Measurements from ENCODE around the gene SORCS1. TPM values are rescaled to one million over a fixed set of nuclear protein-coding genes. Genes with fewer than 3 reads are reported as not detected.
"Not testable (repeated sequence)": the region's sequence is repeated elsewhere in the genome, so short reads cannot be mapped to it uniquely, and the experiment has no call there.

The SORCS1 gene
- total RNA-seq, 1 donor from 2014 or later: 1.9 TPM

DNA sequence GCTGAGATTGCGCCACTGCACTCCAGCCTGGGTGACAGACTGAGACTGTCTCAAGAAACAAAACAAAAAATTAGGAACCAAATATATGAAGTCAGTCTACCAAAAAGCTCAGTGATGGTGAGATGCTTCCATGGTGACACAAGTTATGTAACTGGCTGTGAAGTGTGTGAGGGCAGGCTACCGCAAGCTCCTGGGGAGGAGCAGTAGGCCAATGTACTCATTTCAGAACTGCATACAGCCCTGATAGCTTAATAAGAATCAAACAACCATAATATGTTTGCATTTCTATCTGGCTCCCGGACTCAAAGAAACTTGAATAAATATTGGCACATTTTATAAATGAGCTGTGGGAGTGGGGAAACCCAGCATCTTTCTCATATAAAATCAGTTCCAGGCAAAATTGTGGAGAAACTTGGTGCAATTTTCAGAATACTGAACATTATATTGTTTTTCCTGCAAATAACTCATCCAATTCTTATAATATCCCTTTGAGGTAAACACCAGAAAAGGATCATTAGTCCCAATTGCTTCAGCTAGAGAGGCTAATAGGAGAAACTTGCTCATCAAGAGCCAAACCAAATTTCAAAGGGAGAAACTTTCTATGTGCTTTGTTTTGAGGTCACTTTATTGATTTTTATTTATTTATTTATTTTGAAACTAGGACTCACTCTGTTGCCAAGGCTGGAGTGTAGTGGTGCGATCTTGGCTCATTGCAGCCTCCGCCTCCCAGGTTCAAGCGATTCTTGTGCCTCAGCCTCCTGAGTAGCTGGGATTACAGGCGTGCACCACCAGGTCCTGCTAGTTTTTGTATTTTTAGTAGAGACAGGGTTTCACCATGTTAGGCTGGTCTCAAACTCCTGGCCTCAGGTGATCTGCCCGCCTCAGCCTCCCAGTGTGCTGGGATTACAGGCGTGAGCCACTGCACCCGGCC, 127.0 kb downstream of the SORCS1 start:
- no peak for DNase-seq

DNA sequence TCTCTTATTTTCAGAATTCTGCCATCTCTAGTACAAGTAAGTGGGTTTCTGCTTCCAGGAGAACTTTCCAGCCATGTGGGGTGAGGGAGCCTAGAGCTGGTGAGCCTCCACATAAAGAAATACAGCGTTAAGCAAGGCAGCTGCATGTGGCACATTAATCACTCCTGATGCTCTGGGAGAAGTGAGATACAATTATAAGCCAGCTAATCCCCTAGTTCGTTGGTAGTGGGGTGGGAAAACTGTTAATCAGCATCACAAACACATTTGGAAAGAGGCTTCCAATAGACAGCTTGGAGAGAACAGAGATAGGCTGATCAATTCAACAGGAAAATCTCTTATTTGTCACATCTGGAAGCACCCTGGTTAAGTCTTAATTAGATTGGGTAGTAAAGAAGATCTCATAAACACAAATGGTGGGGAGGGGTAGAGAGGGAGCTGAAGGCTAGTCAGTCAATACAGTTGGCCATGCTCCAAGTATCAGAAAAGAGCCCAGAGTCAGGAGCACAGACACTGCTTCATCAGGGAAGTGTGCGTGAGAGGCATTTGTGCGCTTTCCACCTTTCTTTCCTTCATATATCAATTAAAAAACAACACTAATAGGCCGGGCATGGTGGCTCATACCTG, 130.6 kb downstream of the SORCS1 start:
- no peak for DNase-seq

DNA sequence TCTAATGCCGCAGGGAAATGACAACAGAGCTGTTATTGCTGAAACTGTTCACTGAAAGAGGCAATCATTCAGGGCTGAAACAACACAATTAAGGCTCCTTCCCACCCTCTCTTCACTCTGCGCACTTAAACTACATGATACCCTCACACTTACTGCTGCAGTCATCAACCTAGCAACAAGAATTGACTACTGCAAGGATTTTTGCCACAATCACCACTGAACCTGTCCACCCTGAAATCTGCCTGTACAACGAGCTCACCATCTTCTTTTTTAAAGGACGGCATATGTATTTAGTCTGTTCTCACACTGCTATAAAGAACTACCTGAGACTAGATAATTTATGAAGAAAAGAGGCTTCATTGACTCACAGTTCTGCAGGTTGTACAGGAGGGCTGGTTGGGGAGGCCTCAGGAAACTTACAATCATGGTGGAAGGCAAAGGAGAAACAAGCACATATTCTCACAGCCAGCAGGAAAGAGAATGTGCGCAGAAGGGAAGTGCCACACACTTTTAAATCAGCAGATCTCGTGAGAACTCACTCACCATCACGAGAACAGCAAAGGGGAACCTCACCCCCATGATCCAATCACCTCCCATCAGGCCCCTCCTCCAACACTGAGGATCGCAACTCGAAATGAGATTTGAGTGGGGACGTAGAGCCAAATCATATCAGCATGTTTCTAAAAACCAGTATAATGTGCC, 131.7 kb downstream of the SORCS1 start:
- no peak for DNase-seq

DNA sequence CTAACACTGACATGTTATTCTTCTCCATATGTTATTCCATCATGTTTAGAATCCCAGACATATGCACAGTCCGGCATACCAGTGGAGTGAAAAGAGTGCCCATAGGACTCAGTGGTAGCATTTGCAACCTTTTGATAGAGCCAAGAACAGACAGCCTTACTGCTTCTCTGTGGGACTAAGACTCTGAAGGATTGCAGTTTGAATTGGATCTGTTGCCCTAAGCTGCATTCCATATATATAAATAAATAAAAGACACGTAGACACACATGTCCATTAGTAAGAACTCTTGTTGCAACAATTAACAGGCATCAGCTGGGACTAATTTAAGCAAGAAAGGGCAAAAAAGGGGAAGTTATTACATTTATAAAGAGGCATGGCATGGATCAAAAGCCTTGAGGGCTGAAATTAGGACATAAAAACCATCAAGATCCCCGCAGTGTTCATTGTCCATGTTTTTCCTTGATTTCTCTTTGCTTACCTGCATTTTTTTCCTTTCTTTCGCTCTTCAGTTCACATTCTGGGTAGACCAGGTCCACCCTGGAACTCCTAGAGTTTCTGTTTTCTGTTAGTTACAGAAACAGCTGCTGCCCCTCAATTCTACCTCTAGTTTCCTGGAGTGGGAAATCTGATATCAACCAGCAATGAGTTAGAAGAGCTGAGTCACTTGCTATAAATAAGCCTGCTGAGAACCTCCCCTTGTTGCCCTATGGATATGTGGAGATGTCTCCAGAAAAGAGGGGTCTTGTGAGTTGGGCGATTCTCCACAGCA, 132.4 kb downstream of the SORCS1 start:
- DNase-seq: no peak

DNA sequence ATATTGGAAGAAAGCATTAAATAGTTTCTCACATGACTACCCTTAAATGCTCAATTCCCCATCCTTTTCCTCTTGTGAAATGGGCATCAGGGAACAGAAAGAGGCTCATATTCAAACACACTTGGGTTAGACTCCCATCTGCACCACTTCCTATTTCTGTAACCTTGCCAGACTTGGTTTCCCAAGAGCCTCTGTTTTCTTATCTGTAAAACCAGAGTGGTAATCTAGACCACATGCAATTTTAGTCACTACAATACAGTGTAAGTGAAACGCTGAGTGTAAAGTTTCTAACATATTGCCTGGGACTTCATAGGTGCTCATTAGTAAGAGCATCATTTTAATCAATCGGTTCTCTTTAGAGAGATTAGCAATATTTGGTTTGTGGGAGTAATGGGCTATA, 136.3 kb downstream of the SORCS1 start:
- no peak for DNase-seq

DNA sequence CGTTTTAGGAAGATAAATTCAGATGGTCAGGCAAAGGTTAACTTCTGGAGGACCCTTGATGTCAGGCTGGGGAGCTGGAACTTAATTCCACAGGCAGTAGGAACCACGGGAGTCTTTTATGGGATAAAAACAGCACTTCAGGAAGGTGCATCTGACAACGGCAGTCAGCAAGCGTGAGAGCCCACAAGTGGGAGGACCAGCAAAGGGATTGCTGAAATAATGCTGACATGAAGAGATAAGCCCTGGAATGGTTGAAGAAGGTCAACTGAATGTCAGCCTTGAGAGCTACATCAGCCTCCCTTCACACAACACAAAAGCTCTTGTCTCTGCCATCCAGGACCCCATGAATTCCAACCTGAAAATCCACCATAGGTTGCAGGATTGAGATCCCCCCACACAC, 138.8 kb downstream of the SORCS1 start:
- DNase-seq: no peak

DNA sequence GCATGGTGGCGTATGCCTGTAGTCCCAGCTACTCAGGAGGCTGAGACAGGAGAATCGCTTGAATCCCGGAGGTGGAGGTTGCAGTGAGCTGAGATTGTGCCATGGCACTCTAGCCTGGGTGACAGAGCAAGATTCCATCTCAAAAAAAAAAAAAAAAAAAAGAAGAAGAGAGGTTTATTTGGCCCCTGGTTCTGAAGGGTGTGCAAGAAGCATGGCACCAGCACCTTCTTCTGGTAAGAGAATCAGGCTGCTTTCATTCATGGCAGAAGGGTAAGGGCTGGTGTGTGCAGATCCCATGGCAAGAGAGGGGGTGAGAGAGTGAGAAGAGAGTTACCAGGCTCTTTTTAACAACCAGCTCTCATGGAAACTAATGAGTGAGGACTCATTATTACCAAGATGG, 140.5 kb downstream of the SORCS1 start:
- not testable (repeated sequence) for DNase-seq

DNA sequence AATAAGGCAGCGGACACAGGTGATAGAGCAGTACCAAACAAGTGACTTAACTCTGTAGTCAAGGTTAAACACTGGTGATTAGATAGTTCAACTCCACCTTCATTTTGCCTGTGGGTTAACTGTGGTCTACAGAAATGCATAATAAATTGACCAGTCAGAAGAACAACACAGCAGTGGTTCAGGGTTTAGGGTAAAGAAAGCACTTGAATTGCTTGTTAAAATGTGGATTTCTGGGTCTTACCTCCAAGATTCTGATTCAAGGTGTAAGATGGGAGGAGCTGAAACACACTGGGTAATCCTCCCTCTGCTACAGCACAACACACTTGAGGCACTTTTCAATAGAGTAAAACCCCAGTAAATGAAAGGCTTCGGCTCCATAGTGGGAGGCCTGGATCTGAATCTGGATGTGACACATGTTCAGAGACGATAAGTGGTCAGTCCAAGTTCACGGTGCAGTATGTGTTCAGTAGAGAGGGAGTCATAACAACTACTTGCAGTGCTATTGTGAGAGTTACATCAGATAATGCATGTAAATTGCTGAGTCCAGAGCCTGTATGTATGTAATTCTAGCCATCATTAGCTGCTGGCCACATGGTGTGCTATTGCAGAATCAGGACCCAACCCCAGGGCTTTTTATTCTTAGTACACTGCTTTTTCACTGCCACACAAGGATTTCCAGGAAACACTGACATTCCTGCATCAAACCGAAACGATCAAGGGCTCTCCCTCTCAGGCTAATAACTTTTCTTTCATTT, 141.7 kb downstream of the SORCS1 start:
- no peak for DNase-seq

DNA sequence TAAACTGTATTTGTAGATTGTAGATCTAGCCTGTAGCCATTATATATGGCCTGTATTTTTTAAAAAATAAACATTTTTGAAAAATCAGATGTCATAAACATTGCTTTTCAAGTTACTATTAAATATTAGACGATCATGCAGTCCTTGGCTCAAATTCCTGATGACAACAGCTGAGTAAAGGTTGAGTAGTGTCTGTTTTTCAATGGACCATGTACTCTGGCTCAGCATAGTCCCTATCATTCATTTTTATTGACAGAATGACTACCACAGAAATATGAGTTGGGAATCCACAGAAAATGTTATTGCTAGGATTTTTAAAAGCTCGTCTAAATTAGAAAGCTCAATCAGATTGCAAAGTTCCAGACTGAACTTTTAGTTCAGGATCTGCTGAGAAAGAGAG, 145.4 kb downstream of the SORCS1 start:
- DNase-seq: no peak

DNA sequence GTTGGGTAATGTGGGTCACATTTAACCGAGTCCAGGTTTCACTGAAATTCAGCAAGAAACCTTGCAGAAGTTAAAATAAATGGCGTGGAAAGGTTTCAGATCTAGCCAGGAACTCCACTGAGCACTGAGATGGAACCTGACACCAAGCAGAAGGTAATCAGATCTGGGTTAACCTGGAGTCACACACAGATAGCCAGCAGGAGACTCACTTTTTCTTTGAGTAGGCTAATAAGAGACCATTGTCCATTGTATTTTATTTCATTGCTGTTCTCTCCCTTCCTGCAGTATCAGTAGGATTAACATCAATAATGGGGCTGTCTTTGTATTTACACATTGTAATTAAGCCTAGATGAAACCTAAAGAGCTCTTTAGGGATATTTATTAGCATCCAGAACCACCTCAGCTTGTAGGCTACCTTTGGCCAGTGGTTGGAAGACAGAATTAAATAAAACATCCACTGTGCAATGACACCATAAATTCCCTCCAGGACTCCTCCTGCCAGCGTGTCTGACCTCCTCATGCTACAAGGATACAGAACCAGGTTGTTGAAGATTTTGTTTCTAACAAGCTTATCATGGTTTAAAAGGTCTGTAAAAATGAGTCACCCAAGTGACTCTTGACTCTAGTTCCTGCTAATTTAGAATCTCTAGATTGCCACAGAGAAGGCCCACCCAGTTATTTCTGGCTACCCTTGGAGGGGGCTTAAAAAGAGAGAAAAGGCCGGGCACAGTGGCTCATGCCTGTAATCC, 151.1 kb downstream of the SORCS1 start:
- no peak for DNase-seq

DNA sequence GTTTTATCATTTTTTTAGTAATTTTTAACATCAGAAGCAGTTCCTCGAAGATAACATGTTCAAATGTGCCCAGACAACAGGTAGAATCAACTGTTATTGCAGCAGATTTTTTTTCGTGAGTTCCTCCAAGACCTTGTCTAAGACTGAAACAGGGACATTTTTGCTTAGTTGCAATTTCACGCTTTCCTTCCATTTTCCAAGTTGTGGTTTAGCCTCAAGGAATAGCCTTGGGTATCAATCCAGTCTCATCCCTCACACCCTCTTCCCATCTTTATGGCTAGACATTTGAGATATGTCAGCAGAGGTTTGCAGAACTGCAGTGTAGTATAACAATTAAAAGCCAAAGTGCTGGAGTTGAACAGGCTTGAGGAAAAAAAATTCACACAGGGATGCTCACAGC, 152.5 kb downstream of the SORCS1 start:
- no peak for DNase-seq

DNA sequence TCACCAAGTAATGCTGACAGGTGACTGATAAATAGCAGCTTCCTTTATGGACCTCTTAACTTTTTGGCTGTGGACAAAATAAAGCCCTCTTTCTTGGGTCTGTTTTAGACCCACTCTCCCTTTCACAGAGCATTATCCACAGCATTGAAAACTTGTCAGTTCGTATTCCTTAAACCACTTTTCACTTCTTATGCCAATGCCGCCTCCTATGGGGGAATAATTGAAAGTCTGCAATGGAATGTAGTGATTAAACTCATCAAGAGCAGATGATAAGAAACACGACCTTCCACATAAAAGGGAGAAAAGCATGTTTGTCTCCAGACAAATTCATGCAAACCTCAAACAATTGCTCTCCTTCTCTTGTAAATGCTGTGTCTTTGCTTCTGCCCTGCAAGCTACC, 153.4 kb downstream of the SORCS1 start:
- DNase-seq: no peak

DNA sequence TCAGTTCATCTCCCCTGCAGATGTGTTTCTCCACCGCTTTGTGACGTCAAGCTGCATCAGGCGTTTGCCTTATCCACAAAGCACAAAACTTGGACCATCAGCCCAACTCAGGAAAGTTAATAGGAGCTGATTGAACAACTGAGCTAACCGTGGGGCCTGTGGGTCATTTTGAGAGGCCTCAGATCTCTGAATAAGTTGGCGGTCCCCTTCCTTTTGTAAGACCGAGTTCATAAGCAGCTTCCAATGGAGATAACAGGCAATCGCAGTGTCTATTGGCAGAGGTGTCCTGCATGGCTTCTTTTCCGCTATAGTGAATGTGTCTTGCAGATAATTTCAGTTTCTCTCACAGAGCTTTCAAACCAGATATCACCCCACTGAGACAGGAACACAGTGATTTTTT, 154.0 kb downstream of the SORCS1 start:
- DNase-seq: no peak

DNA sequence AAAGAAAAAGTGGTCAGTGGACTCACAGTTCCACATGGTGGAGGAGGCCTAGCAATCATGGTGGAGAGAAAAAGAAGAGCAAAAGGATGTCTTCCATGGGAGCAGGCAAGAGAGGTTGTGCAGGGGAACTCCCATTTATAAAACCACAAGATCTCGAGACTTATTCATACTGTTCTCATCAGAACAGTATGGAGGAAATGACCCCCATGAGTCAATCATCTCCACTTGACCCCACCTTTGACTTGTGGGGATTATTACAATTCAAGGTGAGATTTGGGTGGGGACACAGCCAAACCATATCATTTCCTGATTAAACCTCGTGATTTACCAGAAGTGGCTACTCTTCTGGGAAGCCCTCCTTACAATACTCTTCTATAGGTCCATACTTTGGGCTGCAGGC, 160.1 kb downstream of the SORCS1 start:
- DNase-seq: no peak

DNA sequence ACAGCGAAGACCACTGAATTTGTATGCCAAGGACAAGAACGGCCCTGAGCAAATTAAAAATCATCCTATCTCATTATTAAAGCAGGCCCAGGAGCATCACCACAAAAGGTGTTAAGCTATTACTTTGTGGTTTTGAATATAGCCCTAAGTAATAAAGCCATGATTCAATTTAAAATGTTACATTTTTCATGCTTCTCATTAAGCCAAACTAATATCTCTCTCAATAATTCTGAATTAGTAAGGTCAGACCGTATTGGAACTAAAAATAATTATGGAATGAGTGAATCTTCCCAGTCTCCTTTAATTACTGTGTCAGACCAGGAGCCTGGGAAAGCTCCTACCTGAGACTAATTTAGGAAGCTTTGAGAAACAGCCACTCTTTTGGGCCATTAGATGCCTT, 162.4 kb downstream of the SORCS1 start:
- DNase-seq: no peak

DNA sequence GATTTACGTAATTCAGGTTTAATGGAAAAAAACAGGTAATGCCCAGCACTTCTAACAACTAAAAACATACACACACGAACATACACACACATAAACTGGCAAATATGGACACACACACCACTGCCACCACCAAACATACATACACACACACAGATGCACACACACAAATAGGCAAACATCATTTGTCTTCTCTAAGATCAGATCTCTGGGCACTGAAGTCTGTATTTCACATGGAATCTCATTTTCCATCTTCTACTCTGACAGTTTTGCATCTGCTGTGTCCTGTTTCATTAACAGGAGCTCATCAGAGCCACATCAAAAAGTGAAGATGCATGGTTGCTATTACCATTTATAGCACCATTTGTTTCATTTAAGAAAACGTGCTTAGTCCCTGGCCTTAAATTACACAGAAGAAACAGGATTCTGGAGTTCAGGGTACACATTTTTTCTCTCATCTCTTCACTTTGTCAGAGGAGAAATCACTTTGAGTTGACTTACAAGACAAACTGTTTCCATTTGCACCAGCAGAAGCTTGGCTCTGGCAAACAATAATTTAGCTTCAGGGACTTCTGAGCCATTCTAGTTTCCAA, 165.3 kb downstream of the SORCS1 start:
- no peak for DNase-seq

DNA sequence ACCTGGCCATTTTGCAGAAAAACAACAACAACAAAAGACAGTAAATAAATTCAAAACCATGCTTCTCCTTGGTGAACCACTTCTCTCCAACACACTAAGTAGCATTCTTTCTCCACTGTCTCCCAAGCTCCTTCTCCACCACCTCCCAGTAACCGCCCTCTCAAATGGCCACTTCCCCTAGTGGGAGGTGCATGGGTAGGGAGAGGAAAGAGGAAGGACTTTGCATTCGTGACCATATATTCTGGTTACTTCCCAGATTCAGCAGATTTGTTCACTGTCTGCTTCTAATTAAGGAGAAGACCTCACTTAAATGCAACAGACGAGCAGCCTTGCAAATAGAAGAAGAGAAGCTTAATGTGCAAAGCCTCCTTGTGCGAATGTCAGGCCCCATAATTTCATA, 166.8 kb downstream of the SORCS1 start:
- DNase-seq: no peak

DNA sequence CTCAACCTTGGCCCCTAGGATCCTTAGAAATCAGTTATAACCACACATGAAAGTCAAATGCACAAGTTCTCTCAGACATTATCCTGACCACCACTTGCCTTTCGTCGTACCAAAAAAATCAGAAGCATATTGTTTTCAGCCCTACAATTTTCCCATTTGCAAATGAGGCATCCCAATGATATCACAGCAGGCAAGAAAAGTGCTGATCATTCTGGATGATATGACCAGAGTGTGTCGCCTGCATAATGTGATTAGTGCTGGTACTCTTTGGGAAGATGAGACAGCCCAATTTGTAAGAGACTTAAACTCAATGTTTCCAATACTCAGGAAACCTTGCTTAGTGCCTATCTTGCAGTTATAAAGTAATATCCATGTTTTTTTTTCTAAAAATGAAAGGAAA, 168.0 kb downstream of the SORCS1 start:
- DNase-seq: no peak

DNA sequence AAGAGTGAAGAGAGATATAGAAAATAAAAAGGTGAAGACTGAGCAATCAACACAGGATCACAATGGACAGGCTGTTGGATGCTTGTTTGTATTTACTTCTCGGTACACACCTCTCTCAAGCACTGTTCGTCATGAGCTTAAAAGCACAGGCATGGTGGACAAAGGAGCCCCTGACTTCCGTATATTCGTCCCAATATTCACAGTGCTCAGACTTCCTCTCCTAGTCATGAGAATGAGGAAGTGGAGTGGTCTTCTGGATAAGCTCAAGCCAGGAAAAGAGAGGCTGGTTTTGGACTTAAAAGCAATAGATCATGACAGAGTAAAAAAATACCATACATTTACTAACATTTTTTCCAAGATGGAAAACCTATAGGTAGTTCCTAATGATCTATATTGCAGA, 172.5 kb downstream of the SORCS1 start:
- DNase-seq: no peak

DNA sequence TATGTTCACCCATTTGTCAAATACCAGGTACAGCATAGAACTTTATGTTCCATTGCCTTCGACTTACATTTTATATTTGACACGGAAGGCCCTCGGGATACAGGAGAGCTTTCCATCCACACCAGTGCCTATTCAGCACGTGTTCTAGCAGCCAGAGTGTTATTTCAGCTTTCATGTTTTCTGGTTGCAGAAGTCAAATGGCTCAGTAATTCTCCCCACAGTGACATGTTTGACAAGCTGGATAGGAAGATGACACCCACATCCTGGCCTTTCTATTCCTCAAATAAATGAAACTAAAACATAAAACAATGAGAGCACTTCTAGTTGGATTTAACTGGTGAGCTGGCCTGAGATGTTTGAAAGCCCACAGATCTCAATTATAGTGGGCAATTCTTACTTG, 173.4 kb downstream of the SORCS1 start:
- no peak for DNase-seq

DNA sequence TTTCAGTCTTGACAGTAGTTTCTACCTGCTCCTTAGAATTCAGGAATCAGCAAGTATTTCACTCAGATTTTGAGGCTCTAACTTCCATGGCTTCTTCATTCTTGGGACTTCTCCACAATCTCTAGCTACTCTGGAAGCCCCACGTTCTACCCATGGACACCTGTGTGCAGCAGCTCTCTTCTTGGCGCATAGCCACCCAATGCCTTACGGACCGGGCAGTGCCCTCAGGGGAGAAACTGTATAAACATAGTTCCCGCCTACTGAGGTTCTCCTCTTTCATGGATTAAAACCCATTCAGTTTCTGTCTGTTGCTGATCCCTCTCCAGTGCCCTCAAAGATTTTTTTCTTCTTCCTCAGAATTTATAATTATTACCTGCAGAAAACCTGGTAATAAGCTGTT, 177.1 kb downstream of the SORCS1 start:
- no peak for DNase-seq

Data from skin of body (tissue), 2 donors.